Nephron progenitor cell (in vitro differentiated cells): Measurements from ENCODE around the gene ABHD13.

Experiments used
- DNase-seq: peaks from one replicate; pipeline ENCODE4 v3.0.0; 2021
- H3K27ac Mint-ChIP-seq: 2 replicates; pipeline ENCODE4 v1.8.0; 2021; ENCODE audit warnings: mild to moderate bottlenecking, moderate library complexity, mixed read lengths
- H3K27me3 Mint-ChIP-seq: 2 replicates; pipeline ENCODE4 v1.8.0; 2021; ENCODE audit warnings: mild to moderate bottlenecking, low read depth, mixed read lengths; ENCODE audit not compliant: poor library complexity
- H3K36me3 Mint-ChIP-seq: 2 replicates; pipeline ENCODE4 v1.8.0; 2021; ENCODE audit warnings: low read depth, mixed read lengths
- H3K4me1 Mint-ChIP-seq: 2 replicates; pipeline ENCODE4 v1.8.0; 2021; ENCODE audit warnings: mixed read lengths
- H3K4me3 Mint-ChIP-seq: 2 replicates; pipeline ENCODE4 v1.8.0; 2021; ENCODE audit warnings: mild to moderate bottlenecking, moderate library complexity, mixed read lengths
- H3K9me3 Mint-ChIP-seq: 2 replicates; pipeline ENCODE4 v1.8.0; 2021; ENCODE audit warnings: mild to moderate bottlenecking, moderate library complexity, mixed read lengths
- CTCF ChIP-seq: fragments of 200-600 bp; sonication (generic); IDR thresholded peaks from 2 replicates; pipeline ENCODE4 v1.5.0; 2021; ENCODE audit warnings: antibody characterized with exemption

The ABHD13 gene

GRCh38 chr13:108195861-108196260 is 22.3 kb upstream of the ABHD13 start:
- no peaks in the 10 kb centered on the region for H3K36me3 Mint-ChIP-seq
- no peak overlapping the region for H3K27ac Mint-ChIP-seq
- H3K4me3 Mint-ChIP-seq: no peak overlapping the region
- peaks cover 10% of the 10 kb centered on the region for H3K9me3 Mint-ChIP-seq
- no peak for DNase-seq
- H3K4me1 Mint-ChIP-seq: no peaks in the 10 kb centered on the region
- TF ChIP-seq CTCF: no peak
- H3K27me3 Mint-ChIP-seq: peaks cover 4% of the 10 kb centered on the region

GRCh38 chr13:108200781-108201398 is 17.3 kb upstream of the ABHD13 start:
- no peak overlapping the region for H3K4me3 Mint-ChIP-seq
- H3K27ac Mint-ChIP-seq: no peak overlapping the region
- H3K9me3 Mint-ChIP-seq: peaks cover 3% of the 10 kb centered on the region
- DNase-seq: no peak
- peaks cover 12% of the 10 kb centered on the region for H3K27me3 Mint-ChIP-seq
- H3K36me3 Mint-ChIP-seq: no peaks in the 10 kb centered on the region
- no peaks in the 10 kb centered on the region for H3K4me1 Mint-ChIP-seq
- TF ChIP-seq CTCF: no peak

- no peak overlapping the region for H3K27ac Mint-ChIP-seq
- DNase-seq: no peak
- H3K27me3 Mint-ChIP-seq: no peaks in the 10 kb centered on the region
- TF ChIP-seq CTCF: no peak
- H3K4me1 Mint-ChIP-seq: peaks cover 9% of the 10 kb centered on the region
- H3K9me3 Mint-ChIP-seq: peaks cover 3% of the 10 kb centered on the region
- H3K36me3 Mint-ChIP-seq: no peaks in the 10 kb centered on the region
- no peak overlapping the region for H3K4me3 Mint-ChIP-seq
These were observed 7.6 kb upstream of the ABHD13 start for GRCh38 chr13:108210551-108210950.

- Mint-ChIP-seq H3K9me3 (no peaks in the 10 kb centered on the region), H3K27ac (no peak overlapping the region), H3K4me3 (no peak overlapping the region), H3K36me3 (no peaks in the 10 kb centered on the region), H3K27me3 (no peaks in the 10 kb centered on the region), H3K4me1 (peaks cover 28% of the 10 kb centered on the region)
- no peak for TF ChIP-seq CTCF
- no peak for DNase-seq
These were observed 5.3 kb upstream of the ABHD13 start for GRCh38 chr13:108212886-108213285.

GRCh38 chr13:108213946-108214345 is 4.2 kb upstream of the ABHD13 start:
- H3K36me3 Mint-ChIP-seq: no peaks in the 10 kb centered on the region
- no peak for DNase-seq
- H3K4me3 Mint-ChIP-seq: peak overlapping the region; percentile 89
- H3K9me3 Mint-ChIP-seq: no peaks in the 10 kb centered on the region
- TF ChIP-seq CTCF: no peak
- no peak overlapping the region for H3K27ac Mint-ChIP-seq
- H3K27me3 Mint-ChIP-seq: peaks cover 3% of the 10 kb centered on the region
- peaks cover 30% of the 10 kb centered on the region for H3K4me1 Mint-ChIP-seq
